ENCODE data around the gene MYT1. TPM values are rescaled to one million over a fixed set of nuclear protein-coding genes. Genes with fewer than 3 reads are reported as not detected.

Gene MYT1
- total and polyA plus RNA-seq, 2 of the 13 experiments (the other 11 are each of a cell fraction or from before 2014, with no cell fraction given) = 0.58 to 2.5 TPM

- Histone ChIP-seq H3K36me3 (replicated peaks in 1 of 2; ENCODE audit: control insufficient read depth in 1 of 2, insufficient read depth in 2 of 2, low read length in 2 of 2) (no peaks in the 10 kb centered on the region), H3K27me3 (ENCODE audit: control insufficient read depth in 1 of 2, insufficient read depth in 2 of 2, low read length in 2 of 2) (peaks cover 18 to 70% of the 10 kb centered on the region in 2 experiments), H3K4me2 (ENCODE audit: low read depth, low read length) (no peak overlapping the region), H3K27ac (ENCODE audit: extremely low read length, insufficient read depth, low read length) (no peak overlapping the region), H3K9ac (ENCODE audit: insufficient read depth, low read depth, low read length) (no peak overlapping the region), H4K20me1 (ENCODE audit: insufficient read depth, low read length) (no peaks in the 10 kb centered on the region), H3K79me2 (ENCODE audit: insufficient read depth, low read length) (no peaks in the 10 kb centered on the region), H3K4me1 (ENCODE audit: insufficient read depth, low read length) (peaks cover 68% of the 10 kb centered on the region), H3K9me3 (ENCODE audit: low read length) (no peaks in the 10 kb centered on the region), H2AFZ (ENCODE audit: low read length) (no peak overlapping the region), H3K4me3 (replicated peaks in 1 of 3; ENCODE audit: insufficient read depth in 1 of 3, low read depth in 2 of 3, low read length in 3 of 3) (no peak overlapping the region)
- CTCF ChIA-PET (ENCODE audit: low intra/inter-chr PET ratio, low total read pairs) = no interaction called here
- ATAC-seq (no peak), DNase-seq (ENCODE audit: low spot score) (no peak), FAIRE-seq (no peak)
- WGBS (ENCODE audit: low lambda C conversion rate) = 68% methylated on average over 8 of the region's 11 CpGs
- TF ChIP-seq ZNF281 (CRISPR knock-in tag; IDR thresholded peaks at IDR 0.05; ENCODE audit: borderline replicate concordance) (no peak), HIVEP1 (CRISPR knock-in tag; IDR thresholded peaks at IDR 0.05) (no peak), ZBTB43 (CRISPR knock-in tag; conservative IDR thresholded peaks at IDR 0.05) (no peak), MXD1 (CRISPR knock-in tag; IDR thresholded peaks at IDR 0.05) (no peak), ZNF891 (CRISPR knock-in tag; IDR thresholded peaks at IDR 0.05) (no peak), CERS6 (CRISPR knock-in tag; IDR thresholded peaks at IDR 0.05) (no peak), PRMT3 (CRISPR knock-in tag; IDR thresholded peaks at IDR 0.05; ENCODE audit: borderline replicate concordance, low read depth) (no peak), ZFP36L1 (CRISPR knock-in tag; IDR thresholded peaks at IDR 0.05) (no peak), PHF8 (CRISPR knock-in tag; IDR thresholded peaks at IDR 0.05) (no peak), ZNF275 (CRISPR knock-in tag; IDR thresholded peaks at IDR 0.05; ENCODE audit: borderline replicate concordance) (no peak), HDAC1 (CRISPR knock-in tag; IDR thresholded peaks at IDR 0.05) (no peak), THAP8 (CRISPR knock-in tag; IDR thresholded peaks at IDR 0.05; ENCODE audit: borderline replicate concordance) (no peak), ZNF280D (CRISPR knock-in tag; IDR thresholded peaks at IDR 0.05) (no peak)
- POLR2A ChIA-PET = interaction anchor here (1.3 kb wide), 1 partner anchor 28 kb away, joined by 5 read pairs; no protein-coding TSS in a partner anchor
- BruUV-seq (replicated peaks) = no TSS peak
- in situ Hi-C loops (cut with HindIII; ENCODE audit: extremely low pct_ligation_motif_present, low pct_unique_long_range_greater_than_20kb) (no loop called here), intact Hi-C loops (cut with micrococcal nuclease; ENCODE audit: unreplicated experiment) (no loop called here)
Observed at GRCh38 chr20:64216910-64217309, 52.7 kb downstream of the MYT1 start.

Data from HepG2 (cell line).